Activated B cell treated with CpG ODN at 0.5 μM for 24 hours (primary cell): ENCODE results near the gene COMT. TPM values are rescaled to one million over a fixed set of nuclear protein-coding genes. Genes with fewer than 3 reads are reported as not detected.

Source experiments
- ATAC-seq: fragments of 200-7000 bp; cut with Tn5 transposase; one replicate; pipeline ENCODE4 v1.10.0; 2021; ENCODE audit warnings: low read depth, mild to moderate bottlenecking, moderate library complexity
- CTCF ChIA-PET: fragments of 350-600 bp; sonication (Branson Sonifier 250); formaldehyde crosslinking; loops from one replicate; lab custom pipeline; 2021; ENCODE audit warnings: antibody characterized with exemption; lab: Charles Lee
- POLR2A ChIA-PET: fragments of 350-600 bp; sonication (Branson Sonifier 250); formaldehyde crosslinking; loops from one replicate; lab custom pipeline; 2021; ENCODE audit warnings: antibody characterized with exemption; lab: Charles Lee
- DNase-seq: peaks from one replicate; pipeline ENCODE4 v3.0.0; 2022
- H3K27ac Mint-ChIP-seq: one replicate; pipeline ENCODE4 v1.8.0; 2020; ENCODE audit warnings: mixed read lengths
- H3K27me3 Mint-ChIP-seq: one replicate; pipeline ENCODE4 v1.8.0; 2021; ENCODE audit warnings: mixed read lengths
- H3K36me3 Mint-ChIP-seq: one replicate; pipeline ENCODE4 v1.8.0; 2021; ENCODE audit warnings: low read depth, mixed read lengths
- H3K4me1 Mint-ChIP-seq: one replicate; pipeline ENCODE4 v1.8.0; 2021; ENCODE audit warnings: mixed read lengths
- H3K4me3 Mint-ChIP-seq: one replicate; pipeline ENCODE4 v1.8.0; 2020; ENCODE audit warnings: mild to moderate bottlenecking, mixed read lengths
- H3K9me3 Mint-ChIP-seq: one replicate; pipeline ENCODE4 v1.8.0; 2020; ENCODE audit warnings: mixed read lengths
- CTCF ChIP-seq: fragments of 200-600 bp; IDR thresholded peaks from one replicate; pipeline ENCODE4 v1.8.0; 2022; ENCODE audit warnings: antibody characterized with exemption, mild to moderate bottlenecking
- intact Hi-C: fragments of 100-400 bp; cut with micrococcal nuclease; formaldehyde crosslinking; loops from one replicate; pipeline ENCODE4 v1.15.1; 2024
- total RNA-seq: library from RNA; stranded (reverse); gene quantifications from 2 replicates; pipeline ENCODE4 v1.2.3, GENCODE V29; 2022

Gene COMT
- total RNA-seq, 1 donor from 2014 or later = 40.6 TPM

GRCh38 chr22:19972652-19973550 is 31.3 kb downstream of the COMT start:
- POLR2A ChIA-PET = no interaction called here
- CTCF ChIA-PET = interaction anchor here (1.0 to 3.0 kb wide), 2 partner anchors 41 to 61 kb away, joined by 3 to 33 read pairs; no protein-coding TSS in a partner anchor
- intact Hi-C loops = no loop called here
- DNase-seq (no peak), ATAC-seq (no peak)
- no peak for TF ChIP-seq CTCF
- Mint-ChIP-seq H3K9me3 (no peaks in the 10 kb centered on the region), H3K36me3 (peaks cover 6% of the 10 kb centered on the region), H3K27ac (no peak overlapping the region), H3K4me3 (no peak overlapping the region), H3K27me3 (no peaks in the 10 kb centered on the region), H3K4me1 (peaks cover 9% of the 10 kb centered on the region)

- Mint-ChIP-seq H3K4me3 (no peak overlapping the region), H3K27ac (no peak overlapping the region), H3K36me3 (peaks cover 3% of the 10 kb centered on the region), H3K4me1 (peaks cover 9% of the 10 kb centered on the region), H3K9me3 (no peaks in the 10 kb centered on the region), H3K27me3 (no peaks in the 10 kb centered on the region)
- DNase-seq (no peak), ATAC-seq (no peak)
- ChIA-PET CTCF (interaction anchor here (1.0 kb wide), 1 partner anchor 60 kb away, joined by 3 read pairs; no protein-coding TSS in a partner anchor), POLR2A (no interaction called here)
- no peak for TF ChIP-seq CTCF
- intact Hi-C loops = no loop called here
Observed at GRCh38 chr22:19973551-19974267, 32.1 kb downstream of the COMT start.

GRCh38 chr22:19974268-19974861 is 32.8 kb downstream of the COMT start:
- DNase-seq = no peak
- intact Hi-C loops = no loop called here
- ChIA-PET CTCF (interaction anchor here (1.1 kb wide), 1 partner anchor 39 kb away, joined by 3 read pairs; no protein-coding TSS in a partner anchor), POLR2A (no interaction called here)
- peak; percentile 59 for ATAC-seq
- Mint-ChIP-seq H3K9me3 (no peaks in the 10 kb centered on the region), H3K4me1 (peaks cover 9% of the 10 kb centered on the region), H3K36me3 (no peaks in the 10 kb centered on the region), H3K4me3 (no peak overlapping the region), H3K27me3 (no peaks in the 10 kb centered on the region), H3K27ac (no peak overlapping the region)
- no peak for TF ChIP-seq CTCF

GRCh38 chr22:19974935-19975706 is 33.5 kb downstream of the COMT start:
- TF ChIP-seq CTCF = no peak
- Mint-ChIP-seq H3K9me3 (no peaks in the 10 kb centered on the region), H3K4me1 (peaks cover 9% of the 10 kb centered on the region), H3K27me3 (no peaks in the 10 kb centered on the region), H3K27ac (no peak overlapping the region), H3K36me3 (no peaks in the 10 kb centered on the region), H3K4me3 (no peak overlapping the region)
- intact Hi-C loops = no loop called here
- DNase-seq (no peak), ATAC-seq (no peak)
- CTCF ChIA-PET = interaction anchor here (1.1 kb wide), 1 partner anchor 38 kb away, joined by 3 read pairs; no protein-coding TSS in a partner anchor
- POLR2A ChIA-PET = no interaction called here
